PFSK-1 (cell line): ENCODE measurements around the gene PROK1.

Source experiments
- POLR2AphosphoS5 ChIP-seq: IDR thresholded peaks from 2 replicates; pipeline ENCODE4 v1.6.1; 2012; ENCODE audit warnings: low read depth, mild to moderate bottlenecking, control low read depth, low read length, moderate library complexity
- TAF1 ChIP-seq: IDR thresholded peaks from 2 replicates; pipeline ENCODE4 v1.6.1; 2012; ENCODE audit warnings: low read length, control low read depth, borderline replicate concordance; ENCODE audit not compliant: insufficient read depth

DNA sequence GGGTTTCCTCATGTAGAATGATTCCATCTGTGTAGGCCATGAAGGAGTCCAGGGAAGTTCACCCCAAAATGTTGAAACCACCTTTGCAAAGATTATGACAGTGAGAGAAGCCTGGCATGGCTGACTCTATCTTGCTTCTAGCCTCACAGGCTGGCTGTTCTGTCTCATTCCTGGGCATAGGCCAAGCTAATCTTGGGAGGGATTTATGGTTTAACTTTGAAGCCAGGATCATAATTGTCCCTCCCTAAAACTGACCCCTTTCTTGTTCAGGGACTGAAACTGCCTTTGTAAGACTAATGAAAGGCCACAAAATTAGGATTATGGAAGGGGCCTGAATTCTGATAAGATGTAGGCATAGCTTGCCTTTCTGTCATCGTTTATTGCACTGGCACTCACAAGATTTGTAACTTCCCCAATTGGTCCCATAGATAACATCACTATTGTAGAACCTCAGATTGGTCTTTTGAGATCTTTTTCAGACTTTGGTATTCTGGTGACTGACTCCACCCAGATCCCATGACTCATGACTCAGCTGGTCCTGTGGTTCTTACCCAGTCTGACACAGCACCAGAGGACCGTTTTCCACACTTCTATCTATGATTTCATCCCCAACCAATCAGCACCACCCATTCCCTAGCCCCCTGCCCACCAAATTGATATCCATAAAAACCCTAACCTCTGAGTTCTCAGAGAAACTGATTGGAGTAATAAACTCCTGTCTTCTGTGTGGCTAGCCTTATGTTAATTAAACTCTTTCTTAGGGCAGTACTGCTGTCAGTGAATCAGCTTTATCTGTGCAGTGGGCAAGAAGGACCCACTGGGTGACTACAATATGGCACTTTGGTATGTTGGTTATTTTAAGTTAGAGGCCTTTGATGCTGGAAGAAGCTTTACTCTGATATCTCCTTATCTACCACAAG is 29.8 kb upstream of the PROK1 start:
- TF ChIP-seq POLR2AphosphoS5 (no peak), TAF1 (no peak)
